Mucosa of descending colon (tissue), 3 donors: ENCODE data around the gene ZFAND3. TPM values are rescaled to one million over a fixed set of nuclear protein-coding genes. Genes with fewer than 3 reads are reported as not detected.

Experiments used
- ATAC-seq: fragments of 200-7000 bp; cut with Tn5 transposase; one replicate; pipeline ENCODE4 v1.9.1; 2020; ENCODE audit warnings: mild to moderate bottlenecking, moderate library complexity
- DNase-seq, 3 donors: peaks; one replicate each; pipeline ENCODE4 v3.0.0-alpha.2; 2020
- H3K36me3 ChIP-seq: fragments of 200-600 bp; one replicate; pipeline ENCODE4 v1.8.0; 2021; ENCODE audit warnings: low read depth, mild to moderate bottlenecking
- H3K4me1 ChIP-seq: fragments of 200-600 bp; one replicate; pipeline ENCODE4 v1.8.0; 2021; ENCODE audit warnings: low read depth, mild to moderate bottlenecking
- H3K4me3 ChIP-seq: fragments of 200-600 bp; one replicate; pipeline ENCODE4 v1.8.0; 2021; ENCODE audit warnings: mild to moderate bottlenecking
- H3K9me3 ChIP-seq: fragments of 200-600 bp; one replicate; pipeline ENCODE4 v1.8.0; 2021; ENCODE audit warnings: mild to moderate bottlenecking
- intact Hi-C, 2 donors: fragments of 100-400 bp; cut with DNase I in 1 of 2; cut with micrococcal nuclease in 1 of 2; formaldehyde crosslinking; loops; one replicate each; pipeline versions ENCODE4 v1.11.0 to v1.11.1; 2022; cut with DNase I, micrococcal nuclease
- total RNA-seq, 3 donors: library from RNA; stranded (reverse); fragmentation: NEBNext Ultra II Directional in 2 of 3; extraction: Animal tissue kit (Norgen Biotek cat#: 25700) in 2 of 3; gene quantifications; one replicate each; pipeline versions ENCODE4 v1.2.1 to v1.2.4, GENCODE V29; 2021 to 2023
- TF ChIP-seq, protein P1 (sequence below): fragments of 200-600 bp; IDR thresholded peaks from one replicate; pipeline ENCODE4 v1.8.0; 2022; ENCODE audit warnings: antibody characterized with exemption, mild to moderate bottlenecking
- donor health status: DM: no; HTN: no; CAD: no; lungs with moderate emphysema.
- donor health status: DM: no; HTN: no; CAD: no.
- donor health status: DM: no; HTN: yes; CAD: no.

The ZFAND3 gene
- total RNA-seq, 3 donors from 2014 or later: 63.9 to 84.0 (median 82.2) TPM

GRCh38 chr6:38088010-38088409, 268.5 kb downstream of the ZFAND3 start:
- Histone ChIP-seq H3K4me3 (no peak overlapping the region), H3K9me3 (no peaks in the 10 kb centered on the region), H3K36me3 (no peaks in the 10 kb centered on the region), H3K4me1 (no peaks in the 10 kb centered on the region)
- intact Hi-C loops: no loop called here
- DNase-seq: no peak
- TF ChIP-seq, protein P1, sequence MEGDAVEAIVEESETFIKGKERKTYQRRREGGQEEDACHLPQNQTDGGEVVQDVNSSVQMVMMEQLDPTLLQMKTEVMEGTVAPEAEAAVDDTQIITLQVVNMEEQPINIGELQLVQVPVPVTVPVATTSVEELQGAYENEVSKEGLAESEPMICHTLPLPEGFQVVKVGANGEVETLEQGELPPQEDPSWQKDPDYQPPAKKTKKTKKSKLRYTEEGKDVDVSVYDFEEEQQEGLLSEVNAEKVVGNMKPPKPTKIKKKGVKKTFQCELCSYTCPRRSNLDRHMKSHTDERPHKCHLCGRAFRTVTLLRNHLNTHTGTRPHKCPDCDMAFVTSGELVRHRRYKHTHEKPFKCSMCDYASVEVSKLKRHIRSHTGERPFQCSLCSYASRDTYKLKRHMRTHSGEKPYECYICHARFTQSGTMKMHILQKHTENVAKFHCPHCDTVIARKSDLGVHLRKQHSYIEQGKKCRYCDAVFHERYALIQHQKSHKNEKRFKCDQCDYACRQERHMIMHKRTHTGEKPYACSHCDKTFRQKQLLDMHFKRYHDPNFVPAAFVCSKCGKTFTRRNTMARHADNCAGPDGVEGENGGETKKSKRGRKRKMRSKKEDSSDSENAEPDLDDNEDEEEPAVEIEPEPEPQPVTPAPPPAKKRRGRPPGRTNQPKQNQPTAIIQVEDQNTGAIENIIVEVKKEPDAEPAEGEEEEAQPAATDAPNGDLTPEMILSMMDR: no peak
- no peak for ATAC-seq

DNA sequence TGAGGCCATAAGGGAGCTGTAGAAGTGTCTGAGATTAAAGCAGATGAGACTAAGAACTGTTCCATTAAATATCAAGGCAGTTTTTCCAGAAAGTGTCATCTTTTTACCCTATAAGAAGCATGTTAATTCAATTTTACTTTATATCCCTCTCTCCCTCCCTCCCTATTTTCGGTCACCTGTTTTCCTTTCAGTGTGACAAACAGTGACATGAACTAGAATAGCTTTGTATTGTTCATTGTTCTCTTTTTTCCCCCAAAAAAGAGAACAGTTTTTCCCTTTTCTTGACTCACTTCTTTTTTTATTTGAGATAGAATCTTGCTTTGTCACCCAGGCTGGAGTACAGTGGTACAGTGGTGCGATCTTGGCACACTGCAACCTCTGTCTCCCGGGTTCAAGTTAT, 269.3 kb downstream of the ZFAND3 start:
- DNase-seq (no peak), ATAC-seq (no peak)
- Histone ChIP-seq H3K36me3 (no peaks in the 10 kb centered on the region), H3K9me3 (no peaks in the 10 kb centered on the region), H3K4me3 (no peak overlapping the region), H3K4me1 (no peaks in the 10 kb centered on the region)
- TF ChIP-seq, protein P1: no peak
- intact Hi-C loops: no loop called here

- Histone ChIP-seq H3K36me3 (no peaks in the 10 kb centered on the region), H3K4me1 (no peaks in the 10 kb centered on the region), H3K4me3 (no peak overlapping the region), H3K9me3 (no peaks in the 10 kb centered on the region)
- intact Hi-C loops: no loop called here
- DNase-seq (no peak), ATAC-seq (no peak)
- TF ChIP-seq, protein P1: no peak
Observed at GRCh38 chr6:38091613-38092012, 272.1 kb downstream of the ZFAND3 start.

DNA sequence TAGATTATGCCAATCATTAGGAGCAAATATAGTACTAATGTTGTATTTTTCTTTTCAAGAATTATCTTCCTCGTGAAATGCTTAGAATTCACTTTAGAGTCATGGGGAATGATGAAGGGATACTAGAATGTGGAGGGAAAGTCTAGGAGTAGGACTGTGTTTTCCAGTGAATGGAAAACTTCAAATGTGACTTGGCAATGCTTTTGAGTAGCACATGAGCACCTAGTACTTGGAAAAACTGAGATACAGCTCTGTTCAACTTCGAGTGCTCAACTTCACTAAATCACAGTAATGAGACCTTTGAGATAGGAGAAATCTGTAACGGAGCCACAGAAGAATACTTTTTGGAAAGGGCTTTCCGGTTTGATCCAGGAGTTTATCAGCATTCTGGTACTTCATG, 272.9 kb downstream of the ZFAND3 start:
- TF ChIP-seq, protein P1: no peak
- no peaks in the 10 kb centered on the region for H3K9me3 ChIP-seq
- H3K4me1 ChIP-seq: no peaks in the 10 kb centered on the region
- no peaks in the 10 kb centered on the region for H3K36me3 ChIP-seq
- H3K4me3 ChIP-seq: no peak overlapping the region
- no peak for ATAC-seq
- no peak for DNase-seq
- intact Hi-C loops: no loop called here

- intact Hi-C loops: no loop called here
- ATAC-seq: no peak
- H3K9me3 ChIP-seq: no peaks in the 10 kb centered on the region
- H3K36me3 ChIP-seq: no peaks in the 10 kb centered on the region
- TF ChIP-seq, protein P1: no peak
- no peaks in the 10 kb centered on the region for H3K4me1 ChIP-seq
- H3K4me3 ChIP-seq: no peak overlapping the region
- DNase-seq: no peak
Observed at GRCh38 chr6:38092964-38093363, 273.4 kb downstream of the ZFAND3 start.

GRCh38 chr6:38095054-38095453, 275.5 kb downstream of the ZFAND3 start:
- no peak for DNase-seq
- Histone ChIP-seq H3K4me3 (no peak overlapping the region), H3K4me1 (no peaks in the 10 kb centered on the region), H3K9me3 (no peaks in the 10 kb centered on the region), H3K36me3 (no peaks in the 10 kb centered on the region)
- intact Hi-C loops: no loop called here
- TF ChIP-seq, protein P1: no peak
- no peak for ATAC-seq
